Epidermal melanocyte (primary cell): ENCODE measurements around the gene ZNF582.
A peak's percentile ranks its signal among the peaks of the same experiment; 100 is the strongest.

Experiments used
- DNase-seq: peaks from one replicate; pipeline ENCODE4 v3.0.0; 2011; ENCODE audit warnings: low spot score; ENCODE audit not compliant: insufficient read length

ZNF582 gene

DNA sequence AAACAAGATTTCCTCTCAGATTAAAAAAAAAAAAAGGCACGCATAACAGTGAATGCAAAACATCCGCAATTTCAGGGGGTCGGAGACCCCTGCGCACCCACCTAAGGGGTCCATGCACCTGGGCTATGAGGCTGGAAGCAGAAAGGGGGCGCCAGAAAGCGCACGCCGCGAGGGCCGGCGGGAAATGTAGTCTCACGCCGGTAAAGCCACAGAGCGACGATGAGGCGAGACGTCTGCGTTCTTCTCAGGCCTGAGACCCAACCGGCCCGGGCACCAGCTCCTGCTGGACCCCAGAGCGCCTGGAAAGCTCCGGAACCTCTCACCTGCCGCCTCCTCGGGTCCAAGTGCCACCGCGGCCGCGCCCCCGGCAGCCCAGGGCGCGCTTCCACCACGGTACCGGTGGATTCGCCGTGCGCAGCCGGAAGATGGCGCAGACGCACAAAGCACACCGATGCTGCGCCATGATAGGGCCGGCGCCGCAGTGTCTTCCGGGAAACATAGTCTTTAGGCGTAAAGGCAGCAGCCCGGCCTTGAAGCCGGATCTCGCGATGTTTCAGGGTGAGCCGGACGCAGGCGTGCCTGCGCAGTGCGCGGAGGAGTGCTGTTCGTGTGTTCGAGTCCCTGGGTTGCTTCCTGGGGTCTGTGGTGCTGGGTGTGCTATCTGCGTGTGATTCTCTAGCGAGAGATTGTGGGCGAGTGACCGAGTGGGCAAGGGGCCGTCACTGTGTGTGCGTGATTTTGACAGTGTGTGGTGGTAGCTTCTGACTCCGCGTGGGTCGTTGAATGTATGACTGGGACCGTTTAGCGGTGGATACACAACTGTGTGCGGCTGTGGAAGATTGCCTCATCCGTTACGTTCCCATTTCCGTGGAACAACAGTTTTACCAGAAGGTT is at the start of gene ZNF582:
Gene ZNF582 (minus strand): TSS at position 416 of the 894 bp plus-strand sequence. CDS start 1,782 bp downstream, outside the sequence.
- DNase-seq, result peak; percentile 96

DNA sequence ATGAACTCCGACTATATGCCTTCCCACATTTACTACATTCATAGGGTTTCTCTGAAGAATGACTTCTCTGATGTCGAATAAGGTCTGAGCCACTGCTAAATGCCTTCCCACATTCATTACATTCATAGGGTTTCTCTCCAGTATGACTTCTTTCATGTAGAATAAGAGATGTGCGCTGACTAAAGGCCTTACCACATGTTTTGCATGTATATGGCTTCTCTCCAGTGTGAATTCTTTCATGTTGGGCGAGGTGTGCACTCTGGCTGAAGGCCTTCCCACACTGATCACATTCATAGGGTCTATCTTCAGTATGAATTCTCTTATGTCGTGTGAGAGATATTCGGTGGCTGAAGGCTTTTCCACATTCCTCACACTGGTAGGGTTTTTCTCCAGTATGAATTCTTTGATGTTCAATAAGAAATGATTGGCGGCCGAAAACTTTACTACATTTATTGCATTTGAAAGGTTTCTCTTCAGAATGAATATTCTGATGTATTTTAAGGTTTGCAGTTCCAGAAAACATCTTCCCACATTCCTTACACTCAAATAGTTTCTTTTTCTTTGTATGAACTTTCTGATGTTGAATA is 48.0 kb upstream of the ZNF582 start:
- no peak for DNase-seq

DNA sequence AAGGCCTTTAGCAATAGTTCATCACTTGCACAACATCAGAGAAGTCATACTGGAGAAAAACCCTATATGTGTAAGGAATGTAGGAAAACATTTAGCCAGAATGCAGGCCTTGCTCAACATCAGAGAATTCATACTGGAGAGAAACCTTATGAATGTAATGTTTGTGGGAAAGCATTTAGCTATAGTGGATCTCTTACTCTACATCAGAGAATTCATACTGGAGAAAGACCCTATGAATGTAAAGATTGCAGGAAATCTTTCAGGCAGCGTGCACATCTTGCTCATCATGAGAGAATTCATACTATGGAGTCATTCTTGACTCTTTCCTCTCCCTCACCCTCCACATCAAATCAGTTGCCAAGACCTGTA is 30.6 kb upstream of the ZNF582 start:
- no peak for DNase-seq

DNA sequence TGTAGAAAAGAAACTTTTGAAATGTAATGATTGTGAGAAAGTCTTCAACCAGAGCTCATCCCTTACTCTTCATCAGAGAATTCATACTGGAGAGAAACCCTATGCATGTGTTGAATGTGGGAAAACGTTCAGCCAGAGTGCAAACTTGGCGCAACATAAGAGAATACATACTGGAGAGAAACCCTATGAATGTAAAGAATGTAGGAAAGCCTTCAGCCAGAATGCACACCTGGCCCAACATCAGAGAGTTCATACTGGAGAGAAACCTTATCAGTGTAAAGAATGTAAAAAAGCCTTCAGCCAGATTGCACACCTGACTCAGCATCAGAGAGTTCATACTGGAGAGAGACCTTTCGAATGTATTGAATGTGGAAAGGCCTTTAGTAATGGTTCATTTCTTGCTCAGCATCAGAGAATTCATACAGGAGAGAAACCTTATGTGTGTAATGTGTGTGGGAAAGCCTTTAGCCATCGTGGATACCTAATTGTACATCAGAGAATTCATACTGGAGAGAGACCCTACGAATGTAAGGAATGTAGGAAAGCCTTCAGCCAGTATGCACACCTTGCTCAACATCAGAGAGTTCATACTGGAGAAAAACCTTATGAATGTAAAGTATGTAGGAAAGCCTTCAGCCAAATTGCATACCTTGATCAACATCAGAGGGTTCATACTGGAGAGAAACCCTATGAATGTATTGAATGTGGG is 30.1 kb upstream of the ZNF582 start:
- no peak for DNase-seq

DNA sequence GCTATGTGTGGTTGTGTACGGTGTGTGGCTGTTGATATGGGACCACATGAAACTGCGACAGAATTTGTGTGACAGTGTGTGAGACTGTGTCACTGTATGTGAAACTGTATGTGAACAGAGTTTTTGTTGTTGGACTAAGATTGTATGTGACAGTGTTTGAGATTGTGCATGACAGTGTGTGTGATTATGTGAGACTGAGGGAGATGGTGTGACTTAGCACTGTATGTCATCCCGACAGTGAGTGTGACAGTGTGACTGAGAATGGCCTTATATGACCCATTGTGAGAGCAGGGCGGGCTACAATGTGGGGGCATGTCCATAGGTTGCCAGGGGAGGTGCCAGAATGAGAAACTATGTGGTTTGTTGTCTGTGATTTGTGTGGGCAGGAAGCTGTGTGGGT is 11.7 kb upstream of the ZNF582 start:
- no peak for DNase-seq

DNA sequence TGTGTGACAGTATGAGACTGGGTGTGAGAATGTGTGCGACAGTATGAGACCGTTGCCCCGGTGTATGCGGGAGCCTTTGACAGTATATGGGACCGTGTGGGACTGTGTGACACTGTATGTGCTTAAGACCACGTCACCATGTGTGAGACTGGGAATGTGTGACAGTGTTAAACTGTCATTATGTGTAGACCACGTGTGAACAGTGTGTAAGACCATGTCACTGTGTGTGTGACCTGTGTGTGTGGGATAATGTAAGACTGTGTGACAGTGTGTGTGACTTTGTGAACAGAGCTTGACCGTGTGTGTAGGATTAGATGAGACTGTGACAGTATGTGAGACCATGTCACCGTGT is 11.3 kb upstream of the ZNF582 start:
- no peak for DNase-seq

DNA sequence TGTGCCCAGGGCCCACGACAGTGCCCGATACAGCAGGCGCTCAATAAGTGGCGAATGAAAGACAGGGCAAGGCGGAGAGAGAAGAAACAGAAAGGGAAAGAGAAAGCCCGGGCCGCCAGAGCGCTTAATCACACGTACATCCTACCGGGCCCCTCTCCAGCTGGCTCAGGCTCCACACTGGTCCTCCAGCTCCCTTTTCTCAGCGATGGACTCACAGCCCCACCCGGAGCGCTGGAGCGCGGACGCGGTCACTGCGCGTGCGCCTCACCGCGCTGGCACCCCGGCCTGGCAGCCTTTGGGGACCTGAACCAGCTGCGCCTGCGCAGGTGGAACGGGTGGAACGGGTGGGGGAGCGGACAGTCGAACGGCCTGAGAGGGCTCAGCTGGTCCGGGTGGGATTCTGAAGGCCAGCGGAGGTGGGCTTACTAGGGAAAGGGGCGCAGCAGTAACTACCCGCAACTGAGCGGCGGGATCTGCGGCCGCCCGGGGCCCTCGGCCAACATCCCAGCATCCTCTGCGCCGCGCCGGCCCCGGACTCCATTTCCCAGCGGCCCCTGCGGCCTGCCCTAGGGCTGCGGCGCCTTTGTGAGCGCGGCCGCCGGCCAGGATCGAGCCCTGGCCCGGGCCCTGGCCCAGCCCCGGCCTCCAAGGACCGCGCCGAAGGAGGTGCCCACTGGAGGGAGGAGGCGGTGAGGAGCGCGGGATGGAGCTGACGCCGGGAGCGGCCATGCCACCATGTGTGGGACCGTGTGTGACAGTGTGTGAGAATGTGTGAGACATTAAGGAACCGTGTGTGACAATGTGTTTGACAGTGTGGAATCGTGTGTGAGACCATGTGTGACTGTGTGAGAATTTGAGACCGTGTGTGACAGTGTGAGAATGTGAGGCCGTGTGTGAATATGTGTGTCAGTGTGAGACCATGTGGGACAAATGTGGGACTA is 10.7 kb upstream of the ZNF582 start, which contains the start of gene ZNF583:
Gene ZNF583 (plus strand): TSS at position 569 of the 941 bp plus-strand sequence. CDS start 2,783 bp downstream, outside the sequence.
- peak; percentile 92 for DNase-seq

DNA sequence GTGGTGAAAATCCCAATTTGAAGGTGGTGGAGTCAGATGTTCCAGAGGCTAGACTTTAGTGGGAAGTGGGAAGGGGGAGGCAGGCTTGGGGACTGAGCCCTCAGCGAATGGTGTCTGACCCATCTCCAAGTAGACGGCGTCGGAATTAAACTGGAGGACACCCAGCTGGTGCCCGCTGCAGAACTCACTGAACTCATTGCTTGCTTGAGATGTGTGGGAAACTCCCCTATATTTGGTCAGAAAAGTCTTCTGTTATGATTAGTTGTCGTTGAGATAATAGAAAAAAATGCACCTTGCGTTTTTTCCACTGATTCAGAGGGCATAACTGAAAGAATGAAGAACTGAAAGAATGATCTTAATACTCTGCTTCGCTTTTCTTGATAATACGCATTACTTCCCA is 9.9 kb upstream of the ZNF582 start:
- no peak for DNase-seq

DNA sequence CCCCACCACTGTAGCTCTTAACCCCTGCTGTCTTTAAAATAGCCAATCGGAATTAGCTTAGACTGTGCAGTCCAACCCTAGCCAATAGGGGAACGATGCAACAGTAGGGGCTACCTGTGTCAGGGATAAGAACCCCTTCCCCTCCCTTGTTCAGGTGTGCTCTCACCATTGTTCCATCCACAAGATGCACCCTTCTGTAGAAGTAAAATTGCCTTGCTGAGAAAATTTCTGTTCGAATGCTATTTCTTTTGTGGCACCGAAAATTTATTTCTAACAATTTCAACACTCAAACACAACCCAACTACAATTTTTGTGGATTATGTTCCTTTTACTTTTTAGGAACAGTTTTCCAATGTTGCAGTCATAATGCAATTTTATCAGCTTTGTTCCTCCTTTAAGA is 7.2 kb upstream of the ZNF582 start:
- DNase-seq, result no peak

DNA sequence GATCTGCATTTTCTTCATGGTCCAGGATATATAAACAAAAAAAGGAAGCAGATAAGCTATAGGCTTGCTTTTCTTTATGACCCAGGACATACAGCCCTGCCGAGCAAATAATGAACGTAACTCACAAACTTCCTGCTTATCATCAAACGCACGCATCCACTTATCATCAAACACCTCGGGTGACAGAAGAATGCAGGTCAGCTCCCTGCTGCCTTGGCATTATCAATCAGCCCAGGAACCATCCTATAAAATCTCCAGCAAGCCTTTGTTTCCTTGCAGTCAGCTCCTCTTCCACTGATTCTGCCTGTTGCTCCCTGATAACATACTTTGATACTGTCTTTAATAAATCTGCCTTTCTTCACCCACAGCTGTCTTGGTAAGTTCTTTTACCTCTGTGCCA is 5.5 kb upstream of the ZNF582 start:
- DNase-seq, result no peak

DNA sequence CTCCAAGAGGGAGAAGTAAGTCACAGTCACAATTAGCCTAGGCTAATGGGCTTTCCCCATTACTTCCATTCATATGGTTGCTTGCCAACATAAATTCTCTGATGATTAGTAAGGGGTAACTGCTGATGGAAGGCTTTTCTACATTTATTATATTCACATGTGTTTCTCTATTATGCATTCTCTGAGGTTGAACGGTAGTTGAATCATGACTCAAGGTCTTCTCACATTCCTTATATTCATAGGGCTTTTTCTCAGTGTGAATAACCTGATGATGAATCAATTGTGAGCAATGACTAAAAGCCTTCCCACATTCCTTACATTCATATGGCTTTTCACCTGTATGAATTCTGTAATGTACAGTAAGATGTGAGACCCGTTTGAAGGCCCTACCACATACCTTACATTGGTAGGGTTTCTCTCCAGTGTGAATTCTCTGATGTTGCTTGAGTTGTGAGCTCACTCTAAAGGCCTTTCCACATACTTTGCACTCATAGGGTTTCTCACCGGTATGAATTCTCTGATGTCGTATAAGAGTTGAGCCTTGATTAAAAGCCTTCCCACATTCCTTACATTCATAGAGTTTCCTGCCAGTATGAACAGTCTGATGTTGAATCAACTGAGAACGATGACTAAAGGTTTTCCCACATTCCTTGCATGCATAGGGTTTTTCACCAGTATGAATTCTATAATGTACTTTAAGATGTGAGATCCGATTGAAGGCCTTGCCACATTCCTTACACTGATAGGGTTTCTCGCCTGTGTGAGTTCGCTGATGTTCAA is 9.3 kb downstream of the ZNF582 start:
- no peak for DNase-seq

DNA sequence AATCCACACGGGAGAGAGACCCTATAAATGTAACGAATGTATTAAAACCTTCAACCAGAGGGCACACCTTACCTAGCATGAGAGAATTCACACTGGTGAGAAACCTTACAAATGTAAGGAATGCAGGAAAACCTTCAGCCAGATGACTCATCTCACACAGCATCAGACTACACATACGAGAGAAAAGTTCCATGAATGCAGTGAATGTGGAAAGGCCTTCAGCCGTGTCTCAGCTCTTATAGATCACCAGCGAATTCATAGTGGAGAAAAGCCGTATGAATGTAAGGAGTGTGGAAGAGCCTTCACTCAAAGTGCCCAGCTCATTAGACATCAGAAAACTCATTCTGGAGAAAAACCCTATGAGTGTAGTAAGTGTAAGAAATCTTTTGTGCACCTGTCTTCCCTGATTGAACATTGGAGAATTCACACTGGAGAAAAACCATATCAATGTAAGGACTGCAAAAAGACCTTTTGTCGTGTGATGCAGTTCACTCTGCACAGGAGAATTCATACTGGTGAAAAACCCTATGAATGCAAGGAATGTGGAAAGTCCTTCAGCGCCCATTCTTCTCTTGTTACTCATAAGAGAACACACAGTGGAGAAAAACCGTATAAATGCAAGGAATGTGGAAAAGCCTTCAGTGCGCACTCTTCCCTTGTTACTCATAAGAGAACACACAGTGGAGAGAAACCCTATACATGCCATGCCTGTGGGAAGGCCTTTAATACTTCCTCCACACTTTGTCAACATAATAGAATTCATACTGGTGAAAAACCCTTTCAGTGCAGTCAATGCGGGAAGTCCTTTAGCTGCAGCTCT is 16.0 kb downstream of the ZNF582 start:
- no peak for DNase-seq

DNA sequence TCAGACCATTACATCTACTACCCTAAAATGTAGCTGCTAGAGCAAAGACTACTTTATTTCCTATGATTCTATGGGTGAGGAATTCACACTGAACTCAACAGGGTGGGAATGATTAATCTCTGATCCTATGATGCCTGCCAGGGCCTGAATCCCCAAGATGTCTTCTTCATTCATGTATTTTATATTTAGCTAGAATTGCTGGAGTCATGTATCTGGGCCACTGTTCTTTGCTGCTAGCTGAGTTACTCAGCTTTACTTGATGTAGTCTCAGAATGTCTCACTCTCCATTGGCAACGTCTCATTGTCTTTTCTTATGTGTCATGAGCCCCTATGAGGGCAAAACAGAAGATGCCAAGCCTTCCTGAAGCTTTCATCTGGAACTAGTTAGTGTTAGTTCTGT is 21.1 kb downstream of the ZNF582 start:
- DNase-seq, result no peak

DNA sequence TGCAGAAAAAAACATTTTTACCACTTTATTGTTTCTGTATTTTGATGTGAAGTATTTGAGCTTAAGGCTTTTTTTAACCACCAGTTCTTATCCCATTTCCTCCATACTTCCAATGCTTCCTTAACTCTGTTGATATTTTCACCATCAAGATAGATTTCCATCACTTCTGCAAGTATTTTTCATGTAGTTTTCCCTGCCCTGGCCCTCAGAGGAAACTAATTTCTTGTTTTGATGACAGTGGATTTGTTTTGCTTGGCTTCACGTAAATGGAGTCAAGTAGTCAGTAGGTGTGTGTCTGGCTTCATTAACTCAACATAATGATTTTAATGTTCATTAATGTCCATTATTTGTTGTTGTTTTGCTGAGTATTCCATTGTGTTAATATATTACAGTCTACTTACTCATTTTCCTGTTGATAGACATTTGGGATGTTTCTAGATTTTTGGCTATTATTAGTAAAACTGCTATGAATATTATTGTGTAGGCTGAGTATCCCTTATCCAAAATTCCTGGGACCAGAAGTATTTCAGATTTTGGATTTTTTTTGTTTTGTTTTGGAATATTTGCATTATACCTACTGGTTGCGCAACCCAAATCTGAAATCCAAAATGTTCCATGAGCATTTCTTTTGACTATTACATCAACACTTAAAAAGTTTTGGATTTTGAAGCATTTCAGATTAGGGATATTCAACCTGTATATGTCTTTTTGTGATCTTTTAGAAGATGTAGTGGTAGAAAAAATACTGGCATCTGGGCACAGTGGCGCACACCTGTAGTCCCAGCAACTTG is 23.3 kb downstream of the ZNF582 start:
- DNase-seq, result no peak

DNA sequence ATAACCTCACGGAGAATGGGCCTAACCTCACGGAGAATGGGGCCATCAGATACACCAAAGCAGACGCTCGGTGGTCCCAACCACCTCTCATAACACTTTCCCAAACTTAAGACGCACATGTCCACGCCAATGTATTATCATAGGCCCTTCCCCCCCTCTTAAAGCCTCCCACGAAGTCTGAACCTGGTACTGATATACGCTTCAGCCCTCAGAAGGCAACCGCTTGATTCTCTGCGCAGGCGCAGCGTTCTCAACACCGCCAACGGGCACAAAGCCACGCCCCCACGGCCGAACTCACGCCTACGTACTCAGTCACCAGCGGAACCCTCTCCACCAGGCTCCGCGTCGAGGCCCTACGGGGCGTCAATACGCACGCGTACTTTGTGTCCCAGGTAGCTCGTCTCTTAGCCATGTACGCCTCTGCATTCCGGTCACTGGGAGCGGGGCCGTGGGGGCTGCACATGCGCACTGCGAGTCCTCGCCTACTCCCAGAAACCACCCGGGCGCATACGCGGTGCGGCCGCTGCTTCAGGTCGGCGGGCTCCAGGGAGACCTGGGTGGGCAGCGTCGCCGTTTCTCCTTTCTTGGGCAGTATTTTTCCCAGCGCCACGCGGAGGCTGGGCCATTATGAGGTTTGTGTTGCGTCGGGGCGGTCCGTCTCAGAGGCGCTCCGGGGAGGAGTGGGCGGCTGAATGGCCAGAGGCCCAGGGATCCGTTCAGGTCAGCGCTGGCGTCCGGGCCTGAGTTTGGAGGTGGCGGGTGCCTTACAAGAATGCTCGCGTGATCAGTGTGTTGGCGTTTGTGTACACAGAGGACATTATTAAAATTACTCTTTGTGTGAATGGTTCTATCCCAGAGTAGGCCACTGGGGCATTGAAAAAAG is 25.3 kb downstream of the ZNF582 start:
- DNase-seq, result peak; percentile 46

DNA sequence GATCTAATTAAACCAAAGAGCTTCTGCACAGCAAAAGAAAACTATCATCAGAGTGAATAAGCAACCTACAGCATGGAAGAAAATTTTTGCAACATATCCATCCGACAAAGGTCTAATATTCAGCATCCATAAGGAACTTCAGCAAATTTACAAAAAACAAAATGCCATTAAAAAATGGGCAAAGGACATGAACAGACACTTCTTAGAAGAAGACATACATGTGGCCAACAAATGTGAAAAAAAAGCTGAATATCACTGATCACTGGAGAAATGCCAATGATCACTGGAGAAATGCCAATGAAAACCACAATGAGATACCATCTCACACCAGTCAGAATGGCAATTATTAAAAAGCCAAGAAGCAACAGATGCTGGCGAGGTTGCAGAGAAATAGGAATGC is 32.5 kb downstream of the ZNF582 start:
- DNase-seq, result no peak

DNA sequence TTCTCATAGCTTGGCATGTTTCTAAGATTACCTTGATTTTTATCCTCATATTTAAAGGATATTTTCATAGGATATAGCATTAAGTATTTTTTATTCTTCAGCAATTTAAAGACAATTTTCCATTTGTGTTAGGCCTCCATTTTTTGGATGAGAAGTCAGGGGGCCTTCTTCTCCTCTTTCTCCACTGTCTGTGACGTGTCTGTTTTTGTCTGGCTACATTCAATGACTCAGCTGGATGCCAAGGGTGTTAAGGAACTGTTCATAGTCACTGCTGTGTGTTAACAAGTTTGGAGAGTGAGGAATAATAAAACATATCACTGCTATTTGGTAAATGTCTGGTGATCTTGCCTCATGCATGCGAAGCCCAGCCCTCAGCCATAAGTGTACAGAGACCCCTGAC is 36.4 kb downstream of the ZNF582 start:
- DNase-seq, result no peak

DNA sequence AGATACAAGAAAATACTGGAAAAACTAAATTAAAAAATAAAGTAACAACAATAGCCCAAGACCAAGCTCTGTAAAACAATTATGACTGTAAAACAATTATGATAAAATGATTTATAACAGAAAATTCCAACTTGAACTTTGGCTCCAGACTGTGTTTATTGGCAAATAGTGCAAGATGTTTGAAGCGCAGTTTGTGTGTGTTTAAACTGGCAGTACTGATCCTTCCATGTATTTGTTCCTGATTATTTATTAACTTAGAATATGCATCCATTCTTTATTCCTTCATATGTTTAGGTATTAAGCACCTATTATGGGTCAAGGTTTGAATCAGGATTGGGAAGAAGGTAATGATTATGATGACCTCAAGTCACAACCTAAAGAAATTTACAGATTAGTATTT is 37.8 kb downstream of the ZNF582 start:
- DNase-seq, result no peak
